CD14-positive monocyte (primary cell): ENCODE data around the gene CAMTA1. TPM values are rescaled to one million over a fixed set of nuclear protein-coding genes. Genes with fewer than 3 reads are reported as not detected.

Experiments used
- DNase-seq, 3 donors: peaks; one replicate each; pipeline ENCODE4 v3.0.0-alpha.2; 2011 to 2022
- H2AFZ ChIP-seq: 2 replicates; pipeline ENCODE4 v1.6.0; 2012; ENCODE audit warnings: mild to moderate bottlenecking, low read depth, low read length, inconsistent platforms; ENCODE audit not compliant: insufficient read depth, poor library complexity, severe bottlenecking
- H3K27ac ChIP-seq, 2 donors: 1 replicate in 1 of 2; 2 replicates in 1 of 2; pipeline ENCODE4 v1.5.1; 2012 to 2013; ENCODE audit warnings: low read length in 2 of 2, control low read depth in 1 of 2, inconsistent platforms in 1 of 2, low read depth in 1 of 2, mild to moderate bottlenecking in 1 of 2
- H3K27me3 ChIP-seq, 2 donors: one replicate each; pipeline versions ENCODE4 v1.6.0 to v1.6.1; 2011 to 2013; ENCODE audit warnings: low read length in 2 of 2; ENCODE audit not compliant: control insufficient read depth in 2 of 2, insufficient read depth in 2 of 2
- H3K36me3 ChIP-seq, 2 donors: replicated peaks in 1 of 2; 1 replicate in 1 of 2; 2 replicates in 1 of 2; pipeline versions ENCODE4 v1.5.1 to v1.6.1; 2012 to 2013; ENCODE audit warnings: low read length in 2 of 2, control low read depth in 1 of 2, inconsistent platforms in 1 of 2, mild to moderate bottlenecking in 1 of 2; ENCODE audit not compliant: insufficient read depth in 2 of 2, control insufficient read depth in 1 of 2
- H3K4me1 ChIP-seq, 2 donors: 1 replicate in 1 of 2; 2 replicates in 1 of 2; pipeline versions ENCODE4 v1.5.1 to v1.6.1; 2012 to 2013; ENCODE audit warnings: low read length in 2 of 2, control low read depth in 1 of 2, inconsistent platforms in 1 of 2, mild to moderate bottlenecking in 1 of 2, moderate library complexity in 1 of 2; ENCODE audit not compliant: insufficient read depth in 2 of 2, control insufficient read depth in 1 of 2
- H3K4me2 ChIP-seq: replicated peaks from 2 replicates; pipeline ENCODE3; 2012; ENCODE audit warnings: low read length, moderate library complexity, mild to moderate bottlenecking; ENCODE audit not compliant: poor library complexity, severe bottlenecking; ENCODE audit errors: extremely low read depth
- H3K4me3 ChIP-seq, 3 experiments: fragments of 200-600 bp in 1 of 3; sonication (generic) in 1 of 3; replicated peaks in 1 of 3; 1 replicate in 2 of 3; 2 replicates in 1 of 3; pipeline ENCODE4 v1.5.1; 2011 to 2013; ENCODE audit warnings: low read length in 3 of 3, mild to moderate bottlenecking in 3 of 3, control low read depth in 2 of 3, low read depth in 2 of 3, inconsistent platforms in 1 of 3, moderate library complexity in 1 of 3
- H3K79me2 ChIP-seq: 2 replicates; pipeline ENCODE4 v1.6.0; 2012; ENCODE audit warnings: mild to moderate bottlenecking, control low read depth, inconsistent platforms, low read length, moderate library complexity; ENCODE audit not compliant: insufficient read depth
- H3K9ac ChIP-seq: 2 replicates; pipeline ENCODE4 v1.6.0; 2017; ENCODE audit warnings: low read length, mild to moderate bottlenecking; ENCODE audit not compliant: insufficient read depth, poor library complexity, severe bottlenecking
- H3K9me3 ChIP-seq, 2 donors: replicated peaks in 1 of 2; 1 replicate in 1 of 2; 2 replicates in 1 of 2; pipeline versions ENCODE4 v1.5.1 to v1.6.1; 2012 to 2013; ENCODE audit warnings: low read length in 2 of 2, control low read depth in 1 of 2; ENCODE audit not compliant: control insufficient read depth in 1 of 2, insufficient read depth in 1 of 2
- H4K20me1 ChIP-seq: 2 replicates; pipeline ENCODE4 v1.6.0; 2012; ENCODE audit warnings: mild to moderate bottlenecking, low read length, control low read depth, moderate library complexity; ENCODE audit not compliant: insufficient read depth
- H3K27ac Mint-ChIP-seq, 7 donors: one replicate each; pipeline ENCODE4 v1.8.0; 2020; ENCODE audit warnings: mild to moderate bottlenecking in 7 of 7, mixed read lengths in 7 of 7, moderate library complexity in 6 of 7, inconsistent platforms in 2 of 7
- H3K27me3 Mint-ChIP-seq, 3 donors: one replicate each; pipeline ENCODE4 v1.8.0; 2021 to 2022; ENCODE audit warnings: low read depth in 3 of 3, mild to moderate bottlenecking in 3 of 3, mixed read lengths in 3 of 3, moderate library complexity in 3 of 3, inconsistent platforms in 1 of 3
- H3K36me3 Mint-ChIP-seq, 2 donors: one replicate each; pipeline ENCODE4 v1.8.0; 2020; ENCODE audit warnings: mixed read lengths in 2 of 2, inconsistent platforms in 1 of 2, mild to moderate bottlenecking in 1 of 2
- H3K4me1 Mint-ChIP-seq: one replicate; pipeline ENCODE4 v1.8.0; 2020; ENCODE audit warnings: mild to moderate bottlenecking, mixed read lengths
- H3K4me3 Mint-ChIP-seq, 2 donors: one replicate each; pipeline ENCODE4 v1.8.0; 2020; ENCODE audit warnings: mild to moderate bottlenecking in 2 of 2, mixed read lengths in 2 of 2, moderate library complexity in 1 of 2
- H3K9me3 Mint-ChIP-seq, 7 donors: one replicate each; pipeline ENCODE4 v1.8.0; 2020 to 2022; ENCODE audit warnings: mixed read lengths in 7 of 7, mild to moderate bottlenecking in 6 of 7, moderate library complexity in 6 of 7, inconsistent platforms in 2 of 7
- WGBS: methylation state at CpG from one replicate; pipeline ENCODE4 v1.1.5; 2013; ENCODE audit warnings: missing lambda C conversion rate; ENCODE audit not compliant: insufficient coverage; 5-methylcytosine and 5-hydroxymethylcytosine counted together
- intact Hi-C, 2 donors: fragments of 100-400 bp; cut with micrococcal nuclease; formaldehyde crosslinking; loops; one replicate each; pipeline versions ENCODE4 v1.15.0 to v1.15.1; 2023
- polyA plus RNA-seq, 3 donors: library from polyadenylated mRNA; depleted of rRNA in 1 of 3; unstranded in 2 of 3; stranded (reverse) in 1 of 3; fragments of 300-500 nt in 2 of 3; fragments of >200 nt in 1 of 3; fragmentation: Illumina TruSeq in 2 of 3; gene quantifications; 1 replicate in 2 of 3; 2 replicates in 1 of 3; pipeline ENCODE4 v1.2.3, GENCODE V29; 2012 to 2021
- TF ChIP-seq, protein P1 (sequence below): fragments of 200-600 bp; IDR thresholded peaks from one replicate; pipeline ENCODE4 v1.8.0; 2022; ENCODE audit warnings: antibody characterized with exemption, mild to moderate bottlenecking

The CAMTA1 gene
- polyA plus RNA-seq, 3 donors, result 52.0 to 89.6 (median 78.3) TPM

DNA sequence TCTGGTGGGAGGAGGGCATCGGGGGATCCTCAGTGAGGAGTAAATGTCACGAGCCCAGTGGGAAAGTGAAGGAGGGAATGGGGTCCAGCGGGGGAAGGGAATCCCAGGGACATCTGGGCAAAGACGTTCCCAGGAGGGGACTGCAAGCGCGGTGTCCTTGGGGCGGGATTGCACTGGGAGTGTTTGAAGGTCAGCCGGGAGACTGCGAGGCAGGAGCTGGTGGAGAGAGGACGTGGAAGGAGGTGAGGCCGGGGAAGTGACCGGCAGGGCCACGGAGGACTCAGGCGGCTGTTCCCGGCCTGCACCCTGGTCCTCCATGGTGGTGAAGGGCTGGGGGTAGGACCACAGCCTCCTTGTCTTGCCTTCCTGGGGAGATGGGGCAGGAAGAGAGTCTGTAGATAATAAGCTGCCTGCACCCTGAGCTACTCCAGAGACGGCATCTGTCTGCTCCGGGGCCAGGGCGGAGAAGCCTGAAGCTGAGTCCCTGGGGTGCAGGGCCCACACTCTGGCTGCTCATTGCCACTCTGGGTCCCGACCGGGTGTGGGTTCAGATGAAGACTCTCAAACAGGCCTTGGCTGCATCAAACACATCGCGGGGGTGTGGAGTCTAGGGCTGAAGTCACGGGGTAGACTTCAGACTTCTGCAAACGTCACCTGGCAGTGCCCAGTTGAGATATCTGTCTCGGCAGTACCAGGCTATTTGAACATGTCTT, 264.8 kb downstream of the CAMTA1 start:
- intact Hi-C loops, result loop anchor here in 1 of 2 donors (10.0 kb wide), 1 partner anchor 595 kb away; no protein-coding TSS in a partner anchor
- 90% methylated on average over 25 of the region's 25 CpGs for WGBS
- H3K27ac Mint-ChIP-seq, result no peak overlapping the region

DNA sequence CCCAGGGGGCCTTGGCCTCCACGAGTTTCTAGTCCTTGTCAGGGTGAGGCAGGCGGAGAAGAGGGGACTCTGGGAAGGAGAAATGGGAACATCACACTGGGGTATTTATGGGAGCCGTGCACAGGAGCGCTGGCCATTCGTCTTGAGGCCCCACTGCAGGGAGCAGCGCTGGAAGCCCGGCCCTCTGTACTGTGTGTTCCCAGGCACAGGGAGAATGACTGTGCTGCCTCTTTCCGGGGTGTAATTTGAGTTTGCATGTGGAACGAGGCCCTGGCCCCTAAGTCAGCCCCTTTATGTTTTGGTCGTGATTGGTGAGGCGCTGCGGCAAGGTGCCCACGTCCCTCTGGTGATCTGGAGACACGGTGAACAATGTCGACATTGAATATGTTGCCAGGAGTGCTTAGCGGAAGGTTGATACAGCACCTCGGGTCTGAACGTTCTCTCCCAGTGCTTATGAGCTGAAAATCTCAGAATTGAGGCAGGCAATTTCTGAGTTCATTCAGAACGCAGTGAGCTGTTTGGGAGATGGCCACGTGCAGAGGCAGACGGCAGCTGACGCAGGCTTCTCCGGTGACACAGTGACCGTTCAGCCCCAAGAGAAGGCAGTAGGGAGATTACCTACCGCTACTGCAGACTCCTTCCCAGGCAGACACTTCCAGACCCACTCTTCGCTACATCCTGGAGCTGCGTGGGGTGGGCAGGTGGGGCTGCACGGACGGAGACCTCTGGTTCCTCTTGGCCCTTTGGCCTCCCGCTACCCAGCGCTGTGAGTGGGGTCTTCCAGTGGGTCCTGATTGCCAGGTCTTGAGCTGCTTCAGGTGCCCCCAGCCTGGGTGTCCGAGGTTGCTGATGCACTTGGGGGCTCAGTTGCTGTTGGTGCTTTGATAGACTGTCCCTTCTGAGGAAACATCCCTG, 265.8 kb downstream of the CAMTA1 start:
- Histone ChIP-seq H3K36me3 (no peaks in the 10 kb centered on the region), H4K20me1 (no peaks in the 10 kb centered on the region), H3K9ac (no peak overlapping the region), H3K27ac (no peak overlapping the region), H3K9me3 (peaks cover 5 to 14% of the 10 kb centered on the region in 2 donors), H3K4me2 (no peak overlapping the region), H3K4me1 (no peaks in the 10 kb centered on the region), H3K4me3 (no peak overlapping the region), H3K79me2 (no peaks in the 10 kb centered on the region), H2AFZ (no peak overlapping the region), H3K27me3 (no peaks in the 10 kb centered on the region)
- intact Hi-C loops, result no loop called here
- Mint-ChIP-seq H3K27ac (no peak overlapping the region), H3K4me1 (no peaks in the 10 kb centered on the region), H3K9me3 (peaks cover 8 to 21% (median 17%) of the 10 kb centered on the region in 7 donors), H3K4me3 (no peak overlapping the region), H3K27me3 (peaks cover 4 to 11% (median 6%) of the 10 kb centered on the region in 3 donors), H3K36me3 (no peaks in the 10 kb centered on the region)
- TF ChIP-seq, protein P1, sequence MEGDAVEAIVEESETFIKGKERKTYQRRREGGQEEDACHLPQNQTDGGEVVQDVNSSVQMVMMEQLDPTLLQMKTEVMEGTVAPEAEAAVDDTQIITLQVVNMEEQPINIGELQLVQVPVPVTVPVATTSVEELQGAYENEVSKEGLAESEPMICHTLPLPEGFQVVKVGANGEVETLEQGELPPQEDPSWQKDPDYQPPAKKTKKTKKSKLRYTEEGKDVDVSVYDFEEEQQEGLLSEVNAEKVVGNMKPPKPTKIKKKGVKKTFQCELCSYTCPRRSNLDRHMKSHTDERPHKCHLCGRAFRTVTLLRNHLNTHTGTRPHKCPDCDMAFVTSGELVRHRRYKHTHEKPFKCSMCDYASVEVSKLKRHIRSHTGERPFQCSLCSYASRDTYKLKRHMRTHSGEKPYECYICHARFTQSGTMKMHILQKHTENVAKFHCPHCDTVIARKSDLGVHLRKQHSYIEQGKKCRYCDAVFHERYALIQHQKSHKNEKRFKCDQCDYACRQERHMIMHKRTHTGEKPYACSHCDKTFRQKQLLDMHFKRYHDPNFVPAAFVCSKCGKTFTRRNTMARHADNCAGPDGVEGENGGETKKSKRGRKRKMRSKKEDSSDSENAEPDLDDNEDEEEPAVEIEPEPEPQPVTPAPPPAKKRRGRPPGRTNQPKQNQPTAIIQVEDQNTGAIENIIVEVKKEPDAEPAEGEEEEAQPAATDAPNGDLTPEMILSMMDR, result no peak
- DNase-seq, result no peak
- 85% methylated on average over 29 of the region's 32 CpGs for WGBS

More for the DNA sequence above, 264.8 kb downstream of the CAMTA1 start:
- Histone ChIP-seq H3K36me3 (no peaks in the 10 kb centered on the region), H2AFZ (no peak overlapping the region), H3K9me3 (peaks cover 5 to 14% of the 10 kb centered on the region in 2 donors), H3K27me3 (no peaks in the 10 kb centered on the region), H3K4me2 (no peak overlapping the region), H4K20me1 (no peaks in the 10 kb centered on the region), H3K4me1 (no peaks in the 10 kb centered on the region), H3K27ac (no peak overlapping the region), H3K79me2 (no peaks in the 10 kb centered on the region), H3K9ac (no peak overlapping the region), H3K4me3 (no peak overlapping the region)
- Mint-ChIP-seq H3K4me3 (no peak overlapping the region), H3K9me3 (peaks cover 8 to 18% (median 14%) of the 10 kb centered on the region in 7 donors), H3K27me3 (peaks cover 4 to 10% (median 6%) of the 10 kb centered on the region in 3 donors), H3K36me3 (no peaks in the 10 kb centered on the region), H3K4me1 (no peaks in the 10 kb centered on the region)
- no peak for DNase-seq
- TF ChIP-seq, protein P1, result no peak
